ENCODE results near the gene DMBX1. TPM values are rescaled to one million over a fixed set of nuclear protein-coding genes. Genes with fewer than 3 reads are reported as not detected.

DMBX1 gene
- total and polyA plus RNA-seq, 9 of the 15 experiments (the other 6 are each of a cell fraction or from before 2014, with no cell fraction given): 0.25 to 4.3 (median 1.0) TPM

DNA sequence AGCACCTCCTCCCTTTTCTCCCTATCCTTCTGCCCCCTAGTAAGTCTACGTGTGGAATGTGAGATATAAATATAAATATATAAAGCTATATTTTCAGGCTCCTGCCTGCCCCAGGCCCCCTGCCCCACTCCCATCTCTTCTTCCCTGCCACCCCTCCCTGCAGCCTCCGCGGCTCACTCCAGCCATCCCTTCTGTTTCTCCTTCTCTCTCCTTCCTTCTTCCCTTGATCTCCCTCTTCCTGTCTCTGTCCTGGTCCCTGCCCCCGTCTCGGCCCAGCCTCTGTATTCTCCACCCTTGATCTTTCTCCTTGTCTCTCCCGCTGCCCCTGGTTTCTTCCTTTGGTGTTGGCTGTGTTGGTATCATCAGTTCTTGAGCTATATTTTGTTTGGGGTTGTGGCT, 23.2 kb downstream of the DMBX1 start:
- in situ Hi-C loops (cut with MboI): no loop called here
- WGBS (ENCODE audit: insufficient coverage, low coverage, missing lambda C conversion rate): 69% methylated on average over 5 of the region's 6 CpGs
- Histone ChIP-seq H3K4me1 (replicated peaks in 1 of 2; ENCODE audit: control insufficient read depth in 2 of 2, insufficient read depth in 2 of 2, low read length in 2 of 2) (peaks cover 32 to 65% of the 10 kb centered on the region in 2 experiments), H3K27ac (ENCODE audit: extremely low read depth, low read depth, low read length) (no peak overlapping the region), H3K4me3 (no peak overlapping the region), H3K79me2 (ENCODE audit: control insufficient read depth, insufficient read depth, low read length) (no peaks in the 10 kb centered on the region), H4K20me1 (replicated peaks; ENCODE audit: control insufficient read depth, insufficient read depth, low read length) (no peaks in the 10 kb centered on the region), H3K9ac (ENCODE audit: insufficient read depth in 1 of 2, low read depth in 2 of 2, low read length in 2 of 2) (no peak overlapping the region; a peak in 1 of 4 replicates), H3K36me3 (ENCODE audit: control insufficient read depth, insufficient read depth, low read length) (no peaks in the 10 kb centered on the region), H2AFZ (ENCODE audit: low read depth, low read length) (no peak overlapping the region), H3K9me1 (ENCODE audit: control insufficient read depth, insufficient read depth, low read length) (no peaks in the 10 kb centered on the region), H3K27me3 (ENCODE audit: control insufficient read depth in 2 of 2, insufficient read depth in 2 of 2, low read length in 2 of 2) (no peaks in the 10 kb centered on the region), H3K4me2 (ENCODE audit: insufficient read depth, low read length) (no peak overlapping the region), H3K9me3 (replicated peaks; ENCODE audit: control insufficient read depth, insufficient read depth, low read depth, low read length) (no peaks in the 10 kb centered on the region)
- FAIRE-seq (no peak), ATAC-seq (no peak), DNase-seq (ENCODE audit: extremely low read depth in 1 of 4, low spot score in 3 of 4) (no peak)
- CTCF ChIA-PET (ENCODE audit: low intra/inter-chr PET ratio): no interaction called here
- no TSS peak for BruUV-seq (replicated peaks)
- no peak for TF ChIP-seq ZNF445 (CRISPR knock-in tag; IDR thresholded peaks at IDR 0.05; ENCODE audit: low read depth)
- TF ChIP-seq, protein P1, sequence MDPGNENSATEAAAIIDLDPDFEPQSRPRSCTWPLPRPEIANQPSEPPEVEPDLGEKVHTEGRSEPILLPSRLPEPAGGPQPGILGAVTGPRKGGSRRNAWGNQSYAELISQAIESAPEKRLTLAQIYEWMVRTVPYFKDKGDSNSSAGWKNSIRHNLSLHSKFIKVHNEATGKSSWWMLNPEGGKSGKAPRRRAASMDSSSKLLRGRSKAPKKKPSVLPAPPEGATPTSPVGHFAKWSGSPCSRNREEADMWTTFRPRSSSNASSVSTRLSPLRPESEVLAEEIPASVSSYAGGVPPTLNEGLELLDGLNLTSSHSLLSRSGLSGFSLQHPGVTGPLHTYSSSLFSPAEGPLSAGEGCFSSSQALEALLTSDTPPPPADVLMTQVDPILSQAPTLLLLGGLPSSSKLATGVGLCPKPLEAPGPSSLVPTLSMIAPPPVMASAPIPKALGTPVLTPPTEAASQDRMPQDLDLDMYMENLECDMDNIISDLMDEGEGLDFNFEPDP (CRISPR knock-in tag; IDR thresholded peaks at IDR 0.05): no peak
- peak; percentile 39 for TF ChIP-seq ARHGAP35 (IDR thresholded peaks at IDR 0.05; ENCODE audit: partially characterized antibody)
- 0 out of 2 replicates have a peak, but pooled peaks have one; percentile 8 for TF ChIP-seq EHMT2 (IDR thresholded peaks at IDR 0.05)
- intact Hi-C loops (cut with micrococcal nuclease): no loop called here
- POLR2A ChIA-PET: interaction anchor here (0.6 to 2.5 kb wide), 5 partner anchors 8 to 55 kb away, joined by 3 to 9 read pairs (median 5); no protein-coding TSS in a partner anchor

- H2AFZ ChIP-seq (ENCODE audit: low read depth, low read length): no peak overlapping the region
- no peak overlapping the region for H3K27ac ChIP-seq (ENCODE audit: extremely low read depth, low read depth, low read length)
- H3K9me1 ChIP-seq (ENCODE audit: control insufficient read depth, insufficient read depth, low read length): no peaks in the 10 kb centered on the region
- no peak overlapping the region for H3K4me3 ChIP-seq
- no peaks in the 10 kb centered on the region for H3K9me3 ChIP-seq (replicated peaks; ENCODE audit: control insufficient read depth, insufficient read depth, low read depth, low read length)
- DNase-seq (ENCODE audit: extremely low read depth in 1 of 4, low spot score in 3 of 4) (no peak), FAIRE-seq (no peak), ATAC-seq (no peak)
- H3K9ac ChIP-seq (ENCODE audit: insufficient read depth in 1 of 2, low read depth in 2 of 2, low read length in 2 of 2): peak overlapping the region in 1 of 2 experiments; percentile 68; a peak in 1 of 4 replicates
- CTCF ChIA-PET (ENCODE audit: low intra/inter-chr PET ratio): no interaction called here
- H4K20me1 ChIP-seq (replicated peaks; ENCODE audit: control insufficient read depth, insufficient read depth, low read length): no peaks in the 10 kb centered on the region
- no peaks in the 10 kb centered on the region for H3K27me3 ChIP-seq (ENCODE audit: control insufficient read depth in 2 of 2, insufficient read depth in 2 of 2, low read length in 2 of 2)
- no TSS peak for BruUV-seq (replicated peaks)
- in situ Hi-C loops (cut with MboI): no loop called here
- no peaks in the 10 kb centered on the region for H3K79me2 ChIP-seq (ENCODE audit: control insufficient read depth, insufficient read depth, low read length)
- 54% methylated on average over 5 of the region's 5 CpGs for WGBS (ENCODE audit: insufficient coverage, low coverage, missing lambda C conversion rate)
- H3K36me3 ChIP-seq (ENCODE audit: control insufficient read depth, insufficient read depth, low read length): no peaks in the 10 kb centered on the region
- POLR2A ChIA-PET: interaction anchor here (0.5 to 2.5 kb wide), 5 partner anchors 9 to 54 kb away, joined by 3 to 7 read pairs (median 4); no protein-coding TSS in a partner anchor
- intact Hi-C loops (cut with micrococcal nuclease): no loop called here
- H3K4me1 ChIP-seq (replicated peaks in 1 of 2; ENCODE audit: control insufficient read depth in 2 of 2, insufficient read depth in 2 of 2, low read length in 2 of 2): peaks cover 33 to 64% of the 10 kb centered on the region in 2 experiments
- no peak overlapping the region for H3K4me2 ChIP-seq (ENCODE audit: insufficient read depth, low read length)
- TF ChIP-seq SRF (CRISPR knock-in tag; IDR thresholded peaks at IDR 0.05): no peak
- TF ChIP-seq HMBOX1 (IDR thresholded peaks at IDR 0.05): no peak
- TF ChIP-seq, protein P2, sequence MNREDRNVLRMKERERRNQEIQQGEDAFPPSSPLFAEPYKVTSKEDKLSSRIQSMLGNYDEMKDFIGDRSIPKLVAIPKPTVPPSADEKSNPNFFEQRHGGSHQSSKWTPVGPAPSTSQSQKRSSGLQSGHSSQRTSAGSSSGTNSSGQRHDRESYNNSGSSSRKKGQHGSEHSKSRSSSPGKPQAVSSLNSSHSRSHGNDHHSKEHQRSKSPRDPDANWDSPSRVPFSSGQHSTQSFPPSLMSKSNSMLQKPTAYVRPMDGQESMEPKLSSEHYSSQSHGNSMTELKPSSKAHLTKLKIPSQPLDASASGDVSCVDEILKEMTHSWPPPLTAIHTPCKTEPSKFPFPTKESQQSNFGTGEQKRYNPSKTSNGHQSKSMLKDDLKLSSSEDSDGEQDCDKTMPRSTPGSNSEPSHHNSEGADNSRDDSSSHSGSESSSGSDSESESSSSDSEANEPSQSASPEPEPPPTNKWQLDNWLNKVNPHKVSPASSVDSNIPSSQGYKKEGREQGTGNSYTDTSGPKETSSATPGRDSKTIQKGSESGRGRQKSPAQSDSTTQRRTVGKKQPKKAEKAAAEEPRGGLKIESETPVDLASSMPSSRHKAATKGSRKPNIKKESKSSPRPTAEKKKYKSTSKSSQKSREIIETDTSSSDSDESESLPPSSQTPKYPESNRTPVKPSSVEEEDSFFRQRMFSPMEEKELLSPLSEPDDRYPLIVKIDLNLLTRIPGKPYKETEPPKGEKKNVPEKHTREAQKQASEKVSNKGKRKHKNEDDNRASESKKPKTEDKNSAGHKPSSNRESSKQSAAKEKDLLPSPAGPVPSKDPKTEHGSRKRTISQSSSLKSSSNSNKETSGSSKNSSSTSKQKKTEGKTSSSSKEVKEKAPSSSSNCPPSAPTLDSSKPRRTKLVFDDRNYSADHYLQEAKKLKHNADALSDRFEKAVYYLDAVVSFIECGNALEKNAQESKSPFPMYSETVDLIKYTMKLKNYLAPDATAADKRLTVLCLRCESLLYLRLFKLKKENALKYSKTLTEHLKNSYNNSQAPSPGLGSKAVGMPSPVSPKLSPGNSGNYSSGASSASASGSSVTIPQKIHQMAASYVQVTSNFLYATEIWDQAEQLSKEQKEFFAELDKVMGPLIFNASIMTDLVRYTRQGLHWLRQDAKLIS (CRISPR knock-in tag; IDR thresholded peaks at IDR 0.05): no peak
- TF ChIP-seq RFX5 (IDR thresholded peaks at IDR 0.05; ENCODE audit: low read depth, low read length): no peak
- TF ChIP-seq PCBP1 (IDR thresholded peaks at IDR 0.05; ENCODE audit: low read depth, low read length, poor library complexity, severe bottlenecking): no peak
- no peak for TF ChIP-seq BRD4 (IDR thresholded peaks at IDR 0.05)
Observed at GRCh38 chr1:46513536-46513935, 23.9 kb downstream of the DMBX1 start.
